ENCODE data around the gene S100B.

Gene S100B

GRCh38 chr21:46610018-46610701 is 5.3 kb upstream of the S100B start:
- no peak for DNase-seq (ENCODE audit: low read depth)
- TF ChIP-seq CTCF (conservative IDR thresholded peaks at IDR 0.05; ENCODE audit: low read depth, low read length), result no peak
- no peak overlapping the region for H3K4me3 ChIP-seq (ENCODE audit: low read length)

GRCh38 chr21:46608672-46609111 is 3.8 kb upstream of the S100B start:
- no peak for DNase-seq (ENCODE audit: low read depth)
- TF ChIP-seq CTCF (conservative IDR thresholded peaks at IDR 0.05; ENCODE audit: low read depth, low read length), result no peak
- H3K4me3 ChIP-seq (ENCODE audit: low read length), result no peak overlapping the region

- DNase-seq (ENCODE audit: low read depth), result no peak
- H3K4me3 ChIP-seq (ENCODE audit: low read length), result no peak overlapping the region
- TF ChIP-seq CTCF (conservative IDR thresholded peaks at IDR 0.05; ENCODE audit: low read depth, low read length), result no peak
Observed at GRCh38 chr21:46607636-46608035, 2.8 kb upstream of the S100B start.

DNA sequence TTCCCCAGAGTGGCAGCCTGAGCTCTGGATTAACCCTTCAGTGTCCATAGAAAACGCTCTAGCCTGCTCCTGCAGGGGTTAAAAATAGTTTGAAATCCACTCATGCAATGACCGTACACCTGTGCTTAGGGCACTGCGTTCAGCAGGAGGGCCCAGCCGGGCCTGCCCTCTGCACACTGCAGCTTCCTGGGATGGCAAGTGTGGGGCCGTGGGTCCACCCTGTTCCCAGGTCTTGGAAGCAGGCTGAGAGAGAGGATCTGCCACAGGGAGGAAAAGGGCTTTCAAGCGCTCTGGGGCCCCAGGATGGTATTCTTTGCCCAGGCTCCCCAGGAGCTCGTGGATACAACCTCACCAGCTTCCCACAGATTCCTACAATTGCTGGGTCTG is 1.5 kb upstream of the S100B start:
- no peak for TF ChIP-seq CTCF (conservative IDR thresholded peaks at IDR 0.05; ENCODE audit: low read depth, low read length)
- DNase-seq (ENCODE audit: low read depth), result no peak
- H3K4me3 ChIP-seq (ENCODE audit: low read length), result no peak overlapping the region

GRCh38 chr21:46605767-46606426 is 1.0 kb upstream of the S100B start:
- DNase-seq (ENCODE audit: low read depth), result no peak
- TF ChIP-seq CTCF (conservative IDR thresholded peaks at IDR 0.05; ENCODE audit: low read depth, low read length), result no peak
- H3K4me3 ChIP-seq (ENCODE audit: low read length), result no peak overlapping the region

- no peak for DNase-seq (ENCODE audit: low read depth)
- H3K4me3 ChIP-seq (ENCODE audit: low read length), result no peak overlapping the region
- no peak for TF ChIP-seq CTCF (conservative IDR thresholded peaks at IDR 0.05; ENCODE audit: low read depth, low read length)
Observed at GRCh38 chr21:46604329-46604974, 430 bp downstream of the S100B start.
